Measurements from ENCODE around the gene RFX7.

RFX7 gene

DNA sequence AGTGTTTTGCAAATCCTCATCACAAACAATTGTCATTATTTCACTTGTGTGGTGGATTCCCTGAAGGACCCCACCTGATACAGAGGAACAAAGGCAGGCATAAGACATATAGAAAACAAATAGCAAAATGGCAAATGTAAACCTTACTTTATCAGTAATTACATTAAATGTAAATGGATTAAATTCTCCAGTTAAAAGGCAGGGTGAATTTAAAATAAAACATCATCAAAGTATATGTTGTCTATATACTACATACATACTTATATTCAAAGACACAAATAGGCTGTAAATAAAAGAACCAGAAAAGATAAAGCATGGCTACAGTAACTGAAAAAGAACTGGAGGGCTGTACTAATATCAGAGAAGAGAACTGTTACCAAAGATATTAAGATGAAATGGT, 117.3 kb downstream of the RFX7 start:
- no peak for DNase-seq (ENCODE audit: low read depth in 2 of 2)

DNA sequence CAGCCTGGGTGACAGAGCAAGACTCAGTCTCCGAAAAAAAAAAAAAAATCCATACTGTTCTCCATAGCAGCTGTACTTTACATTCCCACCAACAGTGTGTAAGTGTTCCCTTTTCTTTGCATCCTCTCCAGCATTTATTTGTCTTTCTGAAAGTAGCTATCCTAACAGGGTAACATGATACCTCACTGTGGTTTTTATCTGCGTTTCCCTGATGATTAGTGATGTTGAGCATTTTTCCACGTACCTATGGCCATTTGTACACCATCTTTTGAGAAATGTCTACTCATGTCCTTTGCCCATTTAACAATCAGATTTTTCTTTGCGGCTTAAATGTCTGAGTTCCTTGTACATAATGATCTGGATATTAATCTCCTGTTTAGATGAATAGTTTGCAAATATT, 119.3 kb downstream of the RFX7 start:
- DNase-seq (ENCODE audit: low read depth in 2 of 2): no peak

GRCh38 chr15:56105855-56106254, 137.8 kb downstream of the RFX7 start:
- no peak for DNase-seq (ENCODE audit: low read depth in 2 of 2)

- no peak for DNase-seq (ENCODE audit: low read depth in 2 of 2)
These were observed 141.2 kb downstream of the RFX7 start for GRCh38 chr15:56102441-56102840.

- no peak for DNase-seq (ENCODE audit: low read depth in 2 of 2)
These were observed 144.4 kb downstream of the RFX7 start for GRCh38 chr15:56099311-56099710.

DNA sequence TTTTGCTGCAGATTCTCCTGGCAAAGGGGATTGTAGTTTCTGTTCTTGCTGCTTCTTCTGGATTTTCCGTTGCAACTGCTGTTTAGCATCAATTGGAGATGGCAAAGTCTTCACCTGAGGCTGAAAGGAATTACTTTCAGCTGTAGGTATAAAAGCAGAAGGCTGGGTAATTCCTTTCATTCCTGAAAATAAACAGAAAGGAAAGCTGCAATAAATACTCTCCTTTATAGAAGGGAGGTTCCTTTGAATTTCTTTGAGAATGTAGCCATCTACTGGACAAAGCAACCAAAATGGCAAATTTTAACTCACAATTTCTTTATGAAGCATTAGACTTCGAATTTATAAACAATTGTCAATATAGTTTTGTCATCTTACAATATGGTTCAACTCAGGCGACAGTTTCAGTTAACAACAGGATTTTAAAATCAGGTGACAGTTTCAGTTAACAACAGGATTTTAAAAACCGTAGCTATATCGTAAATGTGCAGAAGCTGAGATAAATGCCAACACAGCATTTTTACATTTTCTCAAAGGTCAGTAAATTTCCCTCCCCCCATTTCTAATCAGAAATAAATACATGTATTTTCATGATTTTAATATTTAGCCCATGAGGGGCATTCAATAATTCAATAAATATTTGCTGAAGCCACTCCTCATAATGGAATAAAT, 145.3 kb downstream of the RFX7 start:
- no peak for DNase-seq (ENCODE audit: low read depth in 2 of 2)

DNA sequence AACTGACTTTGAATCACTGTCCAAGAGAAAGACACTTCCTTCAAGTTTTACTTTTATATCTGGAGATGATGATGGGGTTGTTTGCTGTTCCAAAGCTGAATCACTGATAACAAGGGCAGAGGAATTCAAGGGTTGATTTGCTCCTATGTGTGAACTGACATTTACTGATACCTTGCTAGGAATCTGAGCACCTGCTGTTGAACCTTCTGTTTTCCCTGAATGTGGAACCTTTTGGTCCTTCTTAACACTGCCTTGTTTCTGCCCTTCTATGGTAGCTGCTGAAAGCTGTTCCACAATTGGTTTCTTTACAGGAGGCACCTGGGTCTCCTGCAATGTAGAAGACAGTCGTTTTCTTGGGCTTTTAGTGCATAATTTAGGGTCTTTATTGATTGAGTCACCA, 148.3 kb downstream of the RFX7 start:
- no peak for DNase-seq (ENCODE audit: low read depth in 2 of 2)

DNA sequence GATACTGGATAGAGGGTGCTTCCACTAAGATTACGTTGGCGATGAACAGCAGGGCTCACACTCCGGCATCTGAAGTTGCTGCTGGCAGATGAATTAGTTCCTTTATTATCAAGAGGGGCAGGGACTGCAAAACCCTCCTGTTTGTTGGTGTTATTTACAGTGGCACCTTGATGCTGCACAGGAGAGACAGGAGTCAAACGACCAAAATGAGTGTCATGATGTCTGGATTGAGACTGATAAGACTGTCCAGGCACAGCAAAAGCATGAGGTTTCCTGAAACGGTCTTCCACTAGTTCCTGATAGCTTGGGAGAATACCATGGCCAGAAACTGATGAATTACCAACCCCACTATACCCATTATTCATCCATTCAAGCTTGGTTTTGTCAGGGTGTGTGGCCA, 149.5 kb downstream of the RFX7 start:
- DNase-seq (ENCODE audit: low read depth in 2 of 2): no peak

GRCh38 chr15:56088389-56088788, 155.3 kb downstream of the RFX7 start:
- DNase-seq (ENCODE audit: low read depth in 2 of 2): no peak

GRCh38 chr15:56086566-56086965, 157.1 kb downstream of the RFX7 start:
- no peak for DNase-seq (ENCODE audit: low read depth in 2 of 2)

DNA sequence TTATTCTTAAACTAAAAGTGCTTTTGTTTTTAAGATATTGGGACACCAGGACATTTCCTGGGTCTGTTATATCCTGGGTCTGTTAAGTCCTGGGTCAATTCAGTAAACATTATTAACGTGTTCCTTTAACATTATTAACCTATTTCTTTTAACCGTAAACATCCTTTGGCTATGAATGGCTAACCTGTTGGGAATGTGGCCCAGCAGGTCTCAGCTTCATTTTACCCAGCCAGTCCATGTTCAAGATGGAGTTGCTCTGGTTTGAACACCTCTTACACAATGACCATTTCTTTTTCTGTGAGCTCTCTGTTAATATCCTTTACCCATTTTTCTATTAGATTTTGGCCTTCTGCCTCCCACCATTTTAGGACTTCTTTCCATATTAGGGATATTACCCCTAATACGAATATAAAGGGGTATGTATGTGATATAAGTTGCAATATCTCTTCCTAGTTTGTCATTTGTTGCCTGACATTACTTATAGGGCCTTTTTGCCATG, 161.4 kb downstream of the RFX7 start:
- DNase-seq (ENCODE audit: low read depth in 2 of 2): no peak

GRCh38 chr15:56077081-56077480, 166.6 kb downstream of the RFX7 start:
- no peak for DNase-seq (ENCODE audit: low read depth in 2 of 2)

DNA sequence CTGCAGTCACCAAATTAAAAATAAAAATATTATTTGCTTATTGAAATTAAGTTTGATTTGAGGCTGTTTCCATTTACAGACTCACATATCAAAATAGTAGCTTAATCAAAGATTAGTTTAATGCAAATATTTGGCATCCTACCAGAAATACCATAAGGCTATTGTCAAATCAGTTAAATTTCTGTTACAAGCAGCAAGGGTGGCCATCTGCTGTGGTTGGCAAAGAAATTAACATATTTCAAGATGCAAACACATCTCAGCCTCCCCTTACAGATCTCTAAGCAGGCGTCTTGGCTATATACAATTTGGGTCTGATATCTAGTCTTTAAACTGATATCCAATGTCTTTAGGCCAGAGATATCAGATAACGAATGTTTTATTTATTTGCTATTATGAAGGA, 167.0 kb downstream of the RFX7 start:
- DNase-seq (ENCODE audit: low read depth in 2 of 2): no peak

DNA sequence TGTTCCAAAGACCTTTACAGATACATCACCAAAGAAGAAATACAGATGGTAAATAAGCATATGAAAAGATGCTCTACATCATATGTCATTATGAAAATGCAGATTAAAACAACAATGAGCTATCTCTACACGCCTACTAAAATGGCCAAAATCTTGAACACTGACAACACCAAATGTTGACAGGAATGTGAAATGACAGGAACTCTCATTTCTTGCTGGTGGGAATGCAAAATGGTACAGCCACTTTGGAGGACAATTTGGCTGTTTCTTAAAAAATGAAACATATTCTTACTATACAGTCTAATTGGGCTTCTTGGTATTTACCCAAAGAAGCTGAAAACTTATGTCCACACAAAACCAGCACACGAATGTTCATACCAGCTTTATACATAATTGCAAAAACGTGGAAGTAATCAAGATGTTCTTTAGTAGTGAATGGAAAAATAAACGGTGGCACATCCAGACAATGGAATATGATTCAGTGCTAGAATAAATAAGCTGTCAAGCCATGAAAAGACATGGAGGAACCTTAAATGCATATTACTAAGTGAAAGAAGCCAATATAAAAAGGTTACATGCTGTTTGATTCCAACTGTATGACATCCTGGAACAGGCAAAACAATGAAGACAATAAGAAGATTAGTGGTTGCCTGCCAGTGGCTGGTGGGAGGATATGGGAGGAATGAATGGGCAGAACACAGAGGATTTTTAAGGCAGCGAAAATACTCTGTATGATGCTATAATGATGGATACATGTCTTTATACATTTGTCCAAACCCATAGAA, 169.0 kb downstream of the RFX7 start:
- DNase-seq (ENCODE audit: low read depth in 2 of 2): no peak

- DNase-seq (ENCODE audit: low read depth in 2 of 2): no peak
These were observed 179.5 kb downstream of the RFX7 start for GRCh38 chr15:56064152-56064551.

DNA sequence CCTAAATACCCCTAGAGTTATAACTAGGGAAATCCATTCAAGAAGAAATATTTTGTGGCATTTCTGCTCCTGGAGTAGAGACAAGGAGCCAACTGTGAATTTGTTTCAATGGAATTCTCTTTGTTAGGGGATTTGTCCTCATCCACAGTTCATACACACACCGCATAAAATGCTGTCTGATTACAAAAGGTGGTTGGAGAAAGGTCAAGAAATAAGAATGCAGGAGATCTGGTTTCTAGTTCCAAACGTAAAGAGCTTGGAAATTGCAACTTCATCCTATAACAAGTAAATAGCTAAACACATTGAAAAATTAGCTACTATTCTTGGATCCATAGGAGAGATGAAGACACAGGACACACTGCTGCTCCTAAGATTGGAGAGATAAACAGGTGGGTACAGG, 184.0 kb downstream of the RFX7 start:
- no peak for DNase-seq (ENCODE audit: low read depth in 2 of 2)

GRCh38 chr15:56058986-56059385, 184.7 kb downstream of the RFX7 start:
- DNase-seq (ENCODE audit: low read depth in 2 of 2): no peak

DNA sequence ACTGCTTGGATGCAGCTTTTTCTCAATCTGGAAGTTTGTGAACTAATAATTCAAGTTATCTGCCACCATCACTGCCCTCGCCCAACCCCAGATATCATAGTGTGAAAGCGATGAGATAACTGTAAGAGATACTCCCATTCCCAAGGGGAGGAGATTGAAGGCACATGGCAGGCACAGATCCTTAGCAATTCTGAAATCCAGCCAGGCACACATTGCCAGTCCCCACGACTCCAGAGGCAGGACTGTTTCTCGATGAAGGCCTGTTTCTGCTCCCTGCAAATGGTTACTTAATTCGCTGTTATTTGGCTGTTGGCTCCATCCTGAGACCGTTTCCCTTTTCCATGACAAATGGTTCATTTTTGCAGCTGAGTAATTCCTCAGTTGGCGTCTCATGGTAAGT, 187.1 kb downstream of the RFX7 start:
- DNase-seq (ENCODE audit: low read depth in 2 of 2): no peak

GRCh38 chr15:56053046-56053400, 190.7 kb downstream of the RFX7 start:
- no peak for DNase-seq (ENCODE audit: low read depth in 2 of 2)

DNA sequence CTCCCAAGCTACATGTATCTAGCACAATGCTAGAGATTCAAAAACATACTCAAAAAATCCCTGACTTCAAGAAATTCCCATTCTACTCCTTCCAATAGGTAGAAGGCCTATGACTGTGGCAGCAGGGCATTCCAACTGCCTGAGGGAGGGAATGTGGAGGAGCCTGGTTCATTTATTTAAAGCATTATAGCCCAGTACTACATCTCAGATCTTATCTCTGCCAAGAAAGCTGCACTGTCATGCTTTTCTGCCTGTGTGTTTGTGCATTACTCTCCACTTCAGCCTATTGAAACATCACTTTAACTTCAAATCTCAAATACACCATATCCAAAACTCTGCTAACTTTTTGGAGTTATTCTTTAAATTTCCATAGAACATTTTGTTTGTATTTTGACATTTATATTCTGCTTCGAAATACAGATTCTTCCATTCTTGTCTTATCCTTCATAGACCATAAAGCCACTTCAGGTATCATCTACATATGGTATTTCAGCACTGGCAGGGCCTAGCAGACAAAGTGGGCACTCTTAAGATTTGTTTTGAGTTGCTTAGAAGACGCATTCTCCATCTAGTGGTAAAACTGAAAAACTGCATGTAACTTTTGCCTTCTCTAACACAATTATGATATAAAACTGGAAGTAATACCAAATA, 191.2 kb downstream of the RFX7 start:
- no peak for DNase-seq (ENCODE audit: low read depth in 2 of 2)

GRCh38 chr15:56051676-56052075, 192.0 kb downstream of the RFX7 start:
- DNase-seq (ENCODE audit: low read depth in 2 of 2): no peak

DNA sequence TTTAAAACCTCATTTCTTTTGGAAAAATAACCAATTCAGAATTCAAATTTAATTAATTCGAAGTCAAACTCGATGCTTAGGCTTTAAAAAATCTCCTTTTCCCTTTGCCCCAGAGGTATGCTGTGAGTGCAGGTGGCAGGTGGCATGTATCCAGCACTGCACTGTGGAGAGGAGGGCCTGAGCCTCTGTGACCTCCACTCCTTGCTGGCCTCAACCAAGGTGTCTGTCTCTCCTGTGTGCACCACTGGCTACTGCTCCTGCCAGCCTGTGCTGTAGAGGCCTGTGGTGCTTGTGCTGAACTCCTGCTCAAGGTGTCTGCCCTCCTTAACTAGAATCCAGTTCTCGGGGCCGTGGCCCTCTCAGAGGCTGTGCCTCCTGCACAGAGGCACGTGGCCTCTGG, 194.1 kb downstream of the RFX7 start:
- no peak for DNase-seq (ENCODE audit: low read depth in 2 of 2)

DNA sequence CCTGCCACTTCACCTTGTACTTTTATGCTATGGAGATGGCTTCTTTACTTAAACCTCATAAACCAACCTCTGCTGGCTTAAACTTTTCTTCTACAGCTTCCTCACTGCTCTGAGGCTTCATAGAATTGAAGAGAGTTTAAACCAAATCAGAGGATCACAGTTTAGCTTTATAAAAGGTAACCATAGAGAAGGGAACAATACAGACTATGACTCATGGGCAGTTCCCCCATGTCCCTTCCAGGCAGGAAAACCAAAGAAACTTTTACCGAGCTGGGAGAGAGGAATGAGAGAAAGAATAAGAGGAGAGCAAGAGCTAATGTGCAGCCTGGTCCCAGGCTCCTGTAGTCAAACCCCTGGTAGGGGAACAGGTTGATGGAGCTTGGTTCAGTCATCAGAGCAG, 196.3 kb downstream of the RFX7 start:
- DNase-seq (ENCODE audit: low read depth in 2 of 2): no peak

Data from stimulated activated CD4-positive, alpha-beta T cell treated with anti-CD3 and anti-CD28 coated beads, Interleukin-12 subunit alpha, Interleukin-12 subunit beta, amount 100 ng/mL, for 24 hours (primary cell).